Measurements from ENCODE around the gene PLD2. TPM values are rescaled to one million over a fixed set of nuclear protein-coding genes. Genes with fewer than 3 reads are reported as not detected.

The PLD2 gene
- total and polyA plus RNA-seq, 9 of the 15 experiments (the other 6 are each of a cell fraction or from before 2014, with no cell fraction given) = 0.20 to 7.5 (median 3.3) TPM

DNA sequence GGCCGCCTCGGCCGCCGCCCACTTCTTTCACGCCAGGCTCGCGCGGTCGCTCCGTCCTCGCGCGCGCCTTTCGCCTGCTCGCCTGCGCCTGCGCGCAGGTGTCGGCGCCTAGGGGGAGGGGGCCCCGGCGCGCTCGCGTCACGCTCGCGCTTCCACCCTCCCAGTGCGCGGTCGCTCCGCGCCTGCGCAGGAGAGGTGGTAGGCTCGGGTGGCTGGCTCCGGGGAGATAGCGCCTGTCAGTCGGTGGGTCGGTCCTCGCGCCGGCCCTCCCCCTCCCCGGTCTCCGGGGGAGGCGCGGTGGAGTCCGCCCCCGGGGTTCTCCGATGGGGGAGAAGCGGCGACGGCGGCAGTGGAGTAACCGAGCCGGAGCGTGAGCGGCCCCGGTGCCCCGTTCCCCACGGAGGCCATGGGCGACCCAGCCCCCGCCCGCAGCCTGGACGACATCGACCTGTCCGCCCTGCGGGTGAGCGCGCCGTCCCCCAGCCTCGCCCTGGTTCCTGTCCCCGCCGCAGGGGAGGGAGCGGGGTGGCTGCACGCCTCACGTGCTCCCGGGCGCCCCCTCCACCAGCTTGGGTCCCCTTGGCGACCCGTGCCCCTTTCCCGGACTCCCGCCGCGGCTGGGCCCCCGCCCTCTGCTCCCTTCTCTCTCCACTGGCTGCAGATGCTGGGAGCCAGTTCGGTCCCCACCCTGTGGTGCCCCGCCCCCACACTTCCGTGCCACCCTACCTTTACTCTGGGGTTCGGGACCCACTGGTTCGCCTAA is 26.4 kb downstream of the PLD2 start, which contains the start of gene MINK1 (continued):
- TF ChIP-seq, protein P1, sequence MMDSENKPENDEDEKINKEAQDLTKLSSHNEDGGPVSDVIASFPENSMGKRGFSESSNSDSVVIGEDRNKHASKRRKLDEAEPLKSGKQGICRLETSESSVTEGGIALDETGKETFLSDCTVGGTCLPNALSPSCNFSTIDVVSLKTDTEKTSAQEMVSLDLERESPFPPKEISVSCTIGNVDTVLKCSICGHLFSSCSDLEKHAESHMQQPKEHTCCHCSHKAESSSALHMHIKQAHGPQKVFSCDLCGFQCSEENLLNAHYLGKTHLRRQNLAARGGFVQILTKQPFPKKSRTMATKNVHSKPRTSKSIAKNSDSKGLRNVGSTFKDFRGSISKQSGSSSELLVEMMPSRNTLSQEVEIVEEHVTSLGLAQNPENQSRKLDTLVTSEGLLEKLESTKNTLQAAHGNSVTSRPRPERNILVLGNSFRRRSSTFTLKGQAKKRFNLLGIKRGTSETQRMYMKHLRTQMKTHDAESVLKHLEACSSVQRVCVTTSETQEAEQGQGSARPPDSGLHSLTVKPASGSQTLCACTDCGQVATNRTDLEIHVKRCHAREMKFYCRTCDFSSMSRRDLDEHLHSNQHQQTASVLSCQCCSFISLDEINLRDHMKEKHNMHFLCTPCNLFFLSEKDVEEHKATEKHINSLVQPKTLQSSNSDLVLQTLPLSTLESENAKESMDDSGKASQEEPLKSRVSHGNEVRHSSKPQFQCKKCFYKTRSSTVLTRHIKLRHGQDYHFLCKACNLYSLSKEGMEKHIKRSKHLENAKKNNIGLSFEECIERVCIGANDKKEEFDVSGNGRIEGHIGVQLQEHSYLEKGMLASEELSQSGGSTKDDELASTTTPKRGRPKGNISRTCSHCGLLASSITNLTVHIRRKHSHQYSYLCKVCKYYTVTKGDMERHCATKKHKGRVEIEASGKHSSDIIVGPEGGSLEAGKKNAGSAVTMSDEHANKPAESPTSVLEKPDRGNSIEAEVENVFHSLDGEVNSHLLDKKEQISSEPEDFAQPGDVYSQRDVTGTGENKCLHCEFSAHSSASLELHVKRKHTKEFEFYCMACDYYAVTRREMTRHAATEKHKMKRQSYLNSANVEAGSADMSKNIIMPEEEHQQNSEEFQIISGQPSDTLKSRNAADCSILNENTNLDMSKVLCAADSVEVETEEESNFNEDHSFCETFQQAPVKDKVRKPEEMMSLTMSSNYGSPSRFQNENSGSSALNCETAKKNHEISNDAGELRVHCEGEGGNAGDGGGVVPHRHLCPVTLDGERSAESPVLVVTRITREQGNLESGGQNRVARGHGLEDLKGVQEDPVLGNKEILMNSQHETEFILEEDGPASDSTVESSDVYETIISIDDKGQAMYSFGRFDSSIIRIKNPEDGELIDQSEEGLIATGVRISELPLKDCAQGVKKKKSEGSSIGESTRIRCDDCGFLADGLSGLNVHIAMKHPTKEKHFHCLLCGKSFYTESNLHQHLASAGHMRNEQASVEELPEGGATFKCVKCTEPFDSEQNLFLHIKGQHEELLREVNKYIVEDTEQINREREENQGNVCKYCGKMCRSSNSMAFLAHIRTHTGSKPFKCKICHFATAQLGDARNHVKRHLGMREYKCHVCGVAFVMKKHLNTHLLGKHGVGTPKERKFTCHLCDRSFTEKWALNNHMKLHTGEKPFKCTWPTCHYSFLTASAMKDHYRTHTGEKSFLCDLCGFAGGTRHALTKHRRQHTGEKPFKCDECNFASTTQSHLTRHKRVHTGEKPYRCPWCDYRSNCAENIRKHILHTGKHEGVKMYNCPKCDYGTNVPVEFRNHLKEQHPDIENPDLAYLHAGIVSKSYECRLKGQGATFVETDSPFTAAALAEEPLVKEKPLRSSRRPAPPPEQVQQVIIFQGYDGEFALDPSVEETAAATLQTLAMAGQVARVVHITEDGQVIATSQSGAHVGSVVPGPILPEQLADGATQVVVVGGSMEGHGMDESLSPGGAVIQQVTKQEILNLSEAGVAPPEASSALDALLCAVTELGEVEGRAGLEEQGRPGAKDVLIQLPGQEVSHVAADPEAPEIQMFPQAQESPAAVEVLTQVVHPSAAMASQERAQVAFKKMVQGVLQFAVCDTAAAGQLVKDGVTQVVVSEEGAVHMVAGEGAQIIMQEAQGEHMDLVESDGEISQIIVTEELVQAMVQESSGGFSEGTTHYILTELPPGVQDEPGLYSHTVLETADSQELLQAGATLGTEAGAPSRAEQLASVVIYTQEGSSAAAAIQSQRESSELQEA (IDR thresholded peaks at IDR 0.05; ENCODE audit: low read depth) = no peak
- TF ChIP-seq ZNF778 (CRISPR knock-in tag; IDR thresholded peaks at IDR 0.05) (no peak), HDAC6 (IDR thresholded peaks at IDR 0.05; ENCODE audit: low read depth, low read length) (no peak), ARID1B (IDR thresholded peaks at IDR 0.05) (no peak; the same call in 1 of the 2 replicates), CBFA2T2 (conservative IDR thresholded peaks at IDR 0.05) (no peak), ZZZ3 (IDR thresholded peaks at IDR 0.05) (no peak), SNRNP70 (optimal IDR thresholded peaks at IDR 0.05; ENCODE audit: low read depth, low read length) (no peak), ZNF197 (CRISPR knock-in tag; IDR thresholded peaks at IDR 0.05; ENCODE audit: low read depth) (no peak), MED1 (CRISPR knock-in tag; IDR thresholded peaks at IDR 0.05; ENCODE audit: borderline replicate concordance) (no peak), FOSL1 (tag; conservative IDR thresholded peaks at IDR 0.05) (no peak), MEF2D (tag; conservative IDR thresholded peaks at IDR 0.05; ENCODE audit: low read depth) (no peak), DPF2 (IDR thresholded peaks at IDR 0.05) (no peak), GTF2E2 (tag; IDR thresholded peaks at IDR 0.05) (no peak), MAFF (IDR thresholded peaks at IDR 0.05; ENCODE audit: low read length) (no peak)
- TF ChIP-seq, protein P2, sequence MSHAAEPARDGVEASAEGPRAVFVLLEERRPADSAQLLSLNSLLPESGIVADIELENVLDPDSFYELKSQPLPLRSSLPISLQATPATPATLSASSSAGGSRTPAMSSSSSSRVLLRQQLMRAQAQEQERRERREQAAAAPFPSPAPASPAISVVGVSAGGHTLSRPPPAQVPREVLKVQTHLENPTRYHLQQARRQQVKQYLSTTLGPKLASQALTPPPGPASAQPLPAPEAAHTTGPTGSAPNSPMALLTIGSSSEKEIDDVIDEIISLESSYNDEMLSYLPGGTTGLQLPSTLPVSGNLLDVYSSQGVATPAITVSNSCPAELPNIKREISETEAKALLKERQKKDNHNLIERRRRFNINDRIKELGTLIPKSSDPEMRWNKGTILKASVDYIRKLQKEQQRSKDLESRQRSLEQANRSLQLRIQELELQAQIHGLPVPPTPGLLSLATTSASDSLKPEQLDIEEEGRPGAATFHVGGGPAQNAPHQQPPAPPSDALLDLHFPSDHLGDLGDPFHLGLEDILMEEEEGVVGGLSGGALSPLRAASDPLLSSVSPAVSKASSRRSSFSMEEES (CRISPR knock-in tag; IDR thresholded peaks at IDR 0.05) = no peak
- TF ChIP-seq, protein P3, sequence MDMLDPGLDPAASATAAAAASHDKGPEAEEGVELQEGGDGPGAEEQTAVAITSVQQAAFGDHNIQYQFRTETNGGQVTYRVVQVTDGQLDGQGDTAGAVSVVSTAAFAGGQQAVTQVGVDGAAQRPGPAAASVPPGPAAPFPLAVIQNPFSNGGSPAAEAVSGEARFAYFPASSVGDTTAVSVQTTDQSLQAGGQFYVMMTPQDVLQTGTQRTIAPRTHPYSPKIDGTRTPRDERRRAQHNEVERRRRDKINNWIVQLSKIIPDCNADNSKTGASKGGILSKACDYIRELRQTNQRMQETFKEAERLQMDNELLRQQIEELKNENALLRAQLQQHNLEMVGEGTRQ (CRISPR knock-in tag; IDR thresholded peaks at IDR 0.05) = 0 out of 2 replicates have a peak, but pooled peaks have one; percentile 46
- TF ChIP-seq, protein P4, sequence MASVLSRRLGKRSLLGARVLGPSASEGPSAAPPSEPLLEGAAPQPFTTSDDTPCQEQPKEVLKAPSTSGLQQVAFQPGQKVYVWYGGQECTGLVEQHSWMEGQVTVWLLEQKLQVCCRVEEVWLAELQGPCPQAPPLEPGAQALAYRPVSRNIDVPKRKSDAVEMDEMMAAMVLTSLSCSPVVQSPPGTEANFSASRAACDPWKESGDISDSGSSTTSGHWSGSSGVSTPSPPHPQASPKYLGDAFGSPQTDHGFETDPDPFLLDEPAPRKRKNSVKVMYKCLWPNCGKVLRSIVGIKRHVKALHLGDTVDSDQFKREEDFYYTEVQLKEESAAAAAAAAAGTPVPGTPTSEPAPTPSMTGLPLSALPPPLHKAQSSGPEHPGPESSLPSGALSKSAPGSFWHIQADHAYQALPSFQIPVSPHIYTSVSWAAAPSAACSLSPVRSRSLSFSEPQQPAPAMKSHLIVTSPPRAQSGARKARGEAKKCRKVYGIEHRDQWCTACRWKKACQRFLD (CRISPR knock-in tag; IDR thresholded peaks at IDR 0.05) = no peak
